Right lobe of liver (tissue), 6 donors: ENCODE results near the gene POPDC2. TPM values are rescaled to one million over a fixed set of nuclear protein-coding genes. Genes with fewer than 3 reads are reported as not detected.
A peak's percentile ranks its signal among the peaks of the same experiment; 100 is the strongest.

Source experiments
- ATAC-seq, 4 donors: fragments of 200-7000 bp; cut with Tn5 transposase; one replicate each; pipeline ENCODE4 v1.9.1; 2020; ENCODE audit warnings: mild to moderate bottlenecking in 4 of 4, moderate library complexity in 4 of 4
- DNase-seq, 3 donors: peaks; one replicate each; pipeline ENCODE4 v3.0.0-alpha.2; 2020
- H3K27ac ChIP-seq, 3 donors: fragments of 200-600 bp; one replicate each; pipeline ENCODE4 v1.8.0; 2022
- H3K27me3 ChIP-seq, 2 donors: fragments of 200-600 bp; one replicate each; pipeline ENCODE4 v1.8.0; 2022
- H3K36me3 ChIP-seq, 4 donors: fragments of 200-600 bp; sonication (generic) in 1 of 4; one replicate each; pipeline versions ENCODE4 v1.5.1 to v1.8.0; 2017 to 2022; ENCODE audit warnings: control low read depth in 1 of 4
- H3K4me1 ChIP-seq, 4 donors: fragments of 200-600 bp; sonication (generic) in 1 of 4; one replicate each; pipeline versions ENCODE4 v1.5.1 to v1.8.0; 2017 to 2022; ENCODE audit warnings: control low read depth in 1 of 4
- H3K4me3 ChIP-seq, 3 donors: fragments of 200-600 bp; one replicate each; pipeline ENCODE4 v1.8.0; 2022
- H3K9me3 ChIP-seq, 4 donors: fragments of 200-600 bp; sonication (generic) in 1 of 4; one replicate each; pipeline versions ENCODE4 v1.5.1 to v1.8.0; 2017 to 2022; ENCODE audit warnings: control low read depth in 1 of 4
- CTCF ChIP-seq, 4 donors: fragments of 200-600 bp in 3 of 4; fragments of 450-650 bp in 1 of 4; IDR thresholded peaks; one replicate each; pipeline versions ENCODE4 v1.5.1 to v1.8.0; 2016 to 2022; ENCODE audit warnings: antibody characterized with exemption in 4 of 4, mild to moderate bottlenecking in 2 of 4
- POLR2A ChIP-seq: fragments of 450-650 bp; IDR thresholded peaks from one replicate; pipeline ENCODE4 v1.6.1; 2017; ENCODE audit warnings: antibody characterized with exemption, mild to moderate bottlenecking
- WGBS: methylation state at CpG from one replicate; pipeline ENCODE4 v1.1.6; 2018; ENCODE audit warnings: low coverage, low lambda C conversion rate; ENCODE audit not compliant: insufficient coverage; ENCODE audit errors: missing lambda C conversion rate; 5-methylcytosine and 5-hydroxymethylcytosine counted together
- intact Hi-C, 2 donors: fragments of 100-400 bp; cut with DNase I; formaldehyde crosslinking; loops; one replicate each; pipeline versions ENCODE4 v1.11.2 to v1.14.1; 2022
- total RNA-seq, 6 experiments: library from RNA; depleted of rRNA in 2 of 6; stranded (reverse); fragments of >200 nt in 2 of 6; fragmentation: NEBNext Ultra II Directional in 3 of 6; extraction: Animal tissue kit (Norgen Biotek cat#: 25700) in 3 of 6; gene quantifications; one replicate each; pipeline versions ENCODE4 v1.1.0 to v1.2.4, GENCODE V29; 2016 to 2023
- donor health status: DM: no; HTN: yes; CAD: no.
- donor health status: DM: no; HTN: no; CAD: no.
- donor health status: DM: no; HTN: no; CAD: no.
- donor health status: DM: no; HTN: yes; CAD: no.
- donor health status: DM: no; HTN: yes; CAD: no.

POPDC2 gene
- total RNA-seq, 6 experiments from 2014 or later, result 0.43 to 0.92 (median 0.68) TPM

- intact Hi-C loops, result no loop called here
- peak in 2 of 4 donors; percentile 9 to 19 for ATAC-seq
- Histone ChIP-seq H3K4me3 (no peak overlapping the region), H3K36me3 (no peaks in the 10 kb centered on the region), H3K9me3 (no peaks in the 10 kb centered on the region), H3K27ac (no peak overlapping the region), H3K27me3 (no peaks in the 10 kb centered on the region), H3K4me1 (no peaks in the 10 kb centered on the region)
- no peak for TF ChIP-seq CTCF (IDR thresholded peaks at IDR 0.05)
- TF ChIP-seq POLR2A, result no peak
- 0% methylated on average over 1 of the region's 1 CpG for WGBS
- DNase-seq, result no peak
Measured at GRCh38 chr3:119636249-119636648, 24.1 kb downstream of the POPDC2 start.

- Histone ChIP-seq H3K4me3 (no peak overlapping the region), H3K9me3 (no peaks in the 10 kb centered on the region), H3K36me3 (no peaks in the 10 kb centered on the region), H3K27ac (no peak overlapping the region), H3K27me3 (no peaks in the 10 kb centered on the region), H3K4me1 (peaks cover 0 to 1% (median 0%) of the 10 kb centered on the region in 4 donors)
- intact Hi-C loops, result no loop called here
- TF ChIP-seq POLR2A, result no peak
- no peak for TF ChIP-seq CTCF (IDR thresholded peaks at IDR 0.05)
- DNase-seq (no peak), ATAC-seq (no peak)
- WGBS, result 67% methylated on average over 3 of the region's 10 CpGs
Measured at GRCh38 chr3:119635719-119636118, 24.7 kb downstream of the POPDC2 start.

GRCh38 chr3:119632829-119633228 lies 27.6 kb downstream of the POPDC2 start:
- DNase-seq (no peak), ATAC-seq (no peak)
- WGBS, result 81% methylated on average over 3 of the region's 4 CpGs
- intact Hi-C loops, result no loop called here
- TF ChIP-seq POLR2A (no peak), CTCF (IDR thresholded peaks at IDR 0.05) (no peak)
- Histone ChIP-seq H3K4me1 (peaks cover 0 to 7% (median 0%) of the 10 kb centered on the region in 4 donors), H3K27me3 (no peaks in the 10 kb centered on the region), H3K9me3 (no peaks in the 10 kb centered on the region), H3K36me3 (no peaks in the 10 kb centered on the region), H3K4me3 (no peak overlapping the region), H3K27ac (no peak overlapping the region)

GRCh38 chr3:119632216-119632615 lies 28.2 kb downstream of the POPDC2 start:
- 72% methylated on average over 4 of the region's 4 CpGs for WGBS
- TF ChIP-seq POLR2A, result no peak
- no peak for TF ChIP-seq CTCF (IDR thresholded peaks at IDR 0.05)
- intact Hi-C loops, result no loop called here
- Histone ChIP-seq H3K9me3 (no peaks in the 10 kb centered on the region), H3K27me3 (no peaks in the 10 kb centered on the region), H3K4me1 (peaks cover 0 to 7% (median 0%) of the 10 kb centered on the region in 4 donors), H3K27ac (no peak overlapping the region), H3K36me3 (no peaks in the 10 kb centered on the region), H3K4me3 (no peak overlapping the region)
- ATAC-seq (no peak), DNase-seq (no peak)

GRCh38 chr3:119631516-119631915 lies 28.9 kb downstream of the POPDC2 start:
- no peak overlapping the region for H3K27ac ChIP-seq
- ATAC-seq (no peak), DNase-seq (no peak)
- TF ChIP-seq POLR2A (no peak), CTCF (IDR thresholded peaks at IDR 0.05) (no peak)
- H3K9me3 ChIP-seq, result no peaks in the 10 kb centered on the region
- H3K27me3 ChIP-seq, result no peaks in the 10 kb centered on the region
- intact Hi-C loops, result no loop called here
- H3K36me3 ChIP-seq, result no peaks in the 10 kb centered on the region
- no peak overlapping the region for H3K4me3 ChIP-seq
- WGBS, result 69% methylated on average over 3 of the region's 3 CpGs
- H3K4me1 ChIP-seq, result peaks cover 0 to 7% (median 0%) of the 10 kb centered on the region in 4 donors
